Loucy (cell line): Measurements from ENCODE around the gene CST9.

Experiments used
- H2AFZ ChIP-seq: fragments of 200-600 bp; sonication (generic); 2 replicates; pipeline ENCODE4 v1.6.0; 2016; ENCODE audit warnings: antibody characterized with exemption, mild to moderate bottlenecking, low read length, moderate library complexity
- H3F3A ChIP-seq: fragments of 200-600 bp; 2 replicates; pipeline ENCODE4 v1.6.0; 2016; ENCODE audit warnings: antibody characterized with exemption, low read depth, mild to moderate bottlenecking
- H3K27me3 ChIP-seq: fragments of 200-600 bp; sonication (generic); 2 replicates; pipeline ENCODE4 v1.6.1; 2014; ENCODE audit warnings: low read length, mild to moderate bottlenecking; ENCODE audit not compliant: insufficient read depth, poor library complexity, severe bottlenecking
- H3K36me3 ChIP-seq: fragments of 200-600 bp; sonication (generic); 2 replicates; pipeline ENCODE4 v1.6.1; 2016; ENCODE audit warnings: low read length; ENCODE audit not compliant: insufficient read depth
- H3K4me1 ChIP-seq: fragments of 200-600 bp; sonication (generic); 2 replicates; pipeline ENCODE4 v1.5.1; 2014; ENCODE audit warnings: low read length, mild to moderate bottlenecking; ENCODE audit not compliant: insufficient read depth, poor library complexity, severe bottlenecking
- H3K4me2 ChIP-seq: fragments of 200-600 bp; sonication (generic); 2 replicates; pipeline ENCODE4 v1.6.0; 2014; ENCODE audit warnings: antibody characterized with exemption, low read length, low read depth, mild to moderate bottlenecking; ENCODE audit not compliant: poor library complexity, severe bottlenecking
- H3K4me3 ChIP-seq: fragments of 200-600 bp; sonication (generic); 2 replicates; pipeline ENCODE4 v1.5.1; 2014; ENCODE audit warnings: low read length, mild to moderate bottlenecking, mixed read lengths; ENCODE audit not compliant: poor library complexity, severe bottlenecking
- H3K79me2 ChIP-seq: fragments of 200-600 bp; sonication (generic); 2 replicates; pipeline ENCODE4 v1.6.1; 2014; ENCODE audit warnings: low read length; ENCODE audit not compliant: insufficient read depth
- H3K9ac ChIP-seq: fragments of 200-600 bp; sonication (generic); 2 replicates; pipeline ENCODE4 v1.6.0; 2014; ENCODE audit warnings: mild to moderate bottlenecking, low read depth, low read length, moderate library complexity; ENCODE audit not compliant: poor library complexity, severe bottlenecking
- H3K9me2 ChIP-seq: fragments of 200-600 bp; sonication (generic); replicated peaks from 2 replicates; pipeline ENCODE4 v1.6.1; 2016; ENCODE audit warnings: low read depth, low read length, mixed read lengths
- H3K9me3 ChIP-seq: fragments of 200-600 bp; sonication (generic); 2 replicates; pipeline ENCODE4 v1.6.1; 2014; ENCODE audit warnings: mild to moderate bottlenecking, antibody characterized with exemption, low read length, low read depth; ENCODE audit not compliant: insufficient read depth
- H4K20me1 ChIP-seq: fragments of 200-600 bp; sonication (generic); 2 replicates; pipeline ENCODE4 v1.6.0; 2014; ENCODE audit warnings: antibody characterized with exemption, low read length, mild to moderate bottlenecking; ENCODE audit not compliant: insufficient read depth, poor library complexity, severe bottlenecking
- EZH2phosphoT487 ChIP-seq: fragments of 200-600 bp; IDR thresholded peaks from 2 replicates; pipeline ENCODE4 v1.6.1; 2018; ENCODE audit warnings: antibody characterized with exemption, mild to moderate bottlenecking, moderate library complexity, borderline replicate concordance
- TF ChIP-seq, protein P1 (sequence below): fragments of 200-600 bp; sonication (generic); conservative IDR thresholded peaks from 2 replicates; pipeline ENCODE4 v1.5.1; 2014; ENCODE audit warnings: mild to moderate bottlenecking, antibody characterized with exemption, low read length

Gene CST9

DNA sequence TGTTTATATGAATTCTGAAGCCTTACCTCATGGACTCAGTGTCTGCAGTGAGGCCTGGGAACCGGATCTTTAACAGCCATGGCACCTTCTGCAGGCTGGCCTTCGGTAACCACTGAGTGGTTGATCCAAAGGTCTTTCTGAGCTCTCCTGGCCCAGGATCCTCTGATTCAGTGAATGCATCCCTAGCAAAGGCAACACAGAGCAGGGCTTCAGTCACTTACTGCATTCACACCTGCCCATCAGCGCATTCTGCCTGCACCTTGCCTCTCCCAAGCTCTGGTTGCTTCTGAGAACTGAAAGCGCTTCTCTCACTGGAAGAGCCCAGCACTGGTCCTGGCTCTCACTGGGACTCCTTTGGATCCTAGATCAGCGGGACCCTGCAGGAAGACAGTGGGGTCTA is 8.4 kb upstream of the CST9 start:
- Histone ChIP-seq H3K79me2 (no peaks in the 10 kb centered on the region), H3K36me3 (no peaks in the 10 kb centered on the region), H3K9me3 (no peaks in the 10 kb centered on the region), H3F3A (no peaks in the 10 kb centered on the region), H3K27me3 (no peaks in the 10 kb centered on the region), H3K9me2 (no peaks in the 10 kb centered on the region), H3K4me2 (no peak overlapping the region), H3K4me1 (no peaks in the 10 kb centered on the region), H3K4me3 (no peak overlapping the region), H2AFZ (no peak overlapping the region), H4K20me1 (no peaks in the 10 kb centered on the region), H3K9ac (no peak overlapping the region)
- TF ChIP-seq EZH2phosphoT487 = no peak
- TF ChIP-seq, protein P1, sequence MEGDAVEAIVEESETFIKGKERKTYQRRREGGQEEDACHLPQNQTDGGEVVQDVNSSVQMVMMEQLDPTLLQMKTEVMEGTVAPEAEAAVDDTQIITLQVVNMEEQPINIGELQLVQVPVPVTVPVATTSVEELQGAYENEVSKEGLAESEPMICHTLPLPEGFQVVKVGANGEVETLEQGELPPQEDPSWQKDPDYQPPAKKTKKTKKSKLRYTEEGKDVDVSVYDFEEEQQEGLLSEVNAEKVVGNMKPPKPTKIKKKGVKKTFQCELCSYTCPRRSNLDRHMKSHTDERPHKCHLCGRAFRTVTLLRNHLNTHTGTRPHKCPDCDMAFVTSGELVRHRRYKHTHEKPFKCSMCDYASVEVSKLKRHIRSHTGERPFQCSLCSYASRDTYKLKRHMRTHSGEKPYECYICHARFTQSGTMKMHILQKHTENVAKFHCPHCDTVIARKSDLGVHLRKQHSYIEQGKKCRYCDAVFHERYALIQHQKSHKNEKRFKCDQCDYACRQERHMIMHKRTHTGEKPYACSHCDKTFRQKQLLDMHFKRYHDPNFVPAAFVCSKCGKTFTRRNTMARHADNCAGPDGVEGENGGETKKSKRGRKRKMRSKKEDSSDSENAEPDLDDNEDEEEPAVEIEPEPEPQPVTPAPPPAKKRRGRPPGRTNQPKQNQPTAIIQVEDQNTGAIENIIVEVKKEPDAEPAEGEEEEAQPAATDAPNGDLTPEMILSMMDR = no peak

DNA sequence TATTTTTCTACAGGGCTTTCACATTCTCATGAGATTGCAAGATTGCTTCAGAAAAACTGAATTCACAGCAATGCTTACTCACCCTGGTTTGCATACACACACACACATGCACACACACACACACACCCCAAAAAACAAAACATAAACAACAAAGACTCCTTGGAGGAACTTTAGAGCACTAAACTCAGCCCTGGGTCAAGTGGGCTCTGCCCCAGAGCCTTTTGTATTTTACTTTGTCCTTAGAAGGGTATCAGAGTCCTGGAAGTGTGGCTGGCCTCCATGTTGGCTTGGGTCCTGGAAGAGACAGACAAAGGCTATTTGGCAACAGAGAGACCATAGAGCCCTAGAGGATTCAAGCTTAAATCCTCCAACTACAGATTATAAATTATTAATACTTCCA is 8.0 kb upstream of the CST9 start:
- Histone ChIP-seq H3K9ac (no peak overlapping the region), H3K9me2 (no peaks in the 10 kb centered on the region), H3K36me3 (no peaks in the 10 kb centered on the region), H3F3A (no peaks in the 10 kb centered on the region), H3K4me2 (no peak overlapping the region), H3K79me2 (no peaks in the 10 kb centered on the region), H3K4me3 (no peak overlapping the region), H3K27me3 (no peaks in the 10 kb centered on the region), H3K4me1 (no peaks in the 10 kb centered on the region), H2AFZ (no peak overlapping the region), H3K9me3 (no peaks in the 10 kb centered on the region), H4K20me1 (no peaks in the 10 kb centered on the region)
- no peak for TF ChIP-seq EZH2phosphoT487
- TF ChIP-seq, protein P1 = no peak

DNA sequence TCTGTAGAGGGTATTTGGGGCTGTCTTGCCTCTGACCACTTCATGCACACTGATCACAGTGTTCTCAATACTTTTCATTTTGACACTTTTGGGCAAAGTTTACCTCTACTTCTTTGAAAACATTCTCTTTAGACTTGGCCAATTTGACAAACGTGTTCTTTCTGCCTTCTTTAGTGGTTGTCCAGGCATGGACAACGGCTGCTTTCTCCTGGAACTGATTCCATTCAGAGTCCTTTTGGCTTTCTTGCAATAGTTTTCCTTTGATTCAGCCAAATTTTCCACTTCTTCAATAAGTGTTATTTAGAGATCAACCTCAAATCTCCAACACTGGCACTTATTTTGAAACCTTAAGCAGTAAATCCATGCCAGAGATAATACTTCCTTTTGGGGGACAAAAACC is 6.7 kb upstream of the CST9 start:
- Histone ChIP-seq H4K20me1 (no peaks in the 10 kb centered on the region), H3F3A (no peaks in the 10 kb centered on the region), H3K36me3 (no peaks in the 10 kb centered on the region), H3K4me2 (no peak overlapping the region), H3K9ac (no peak overlapping the region), H3K9me2 (no peaks in the 10 kb centered on the region), H2AFZ (no peak overlapping the region), H3K79me2 (no peaks in the 10 kb centered on the region), H3K9me3 (no peaks in the 10 kb centered on the region), H3K4me1 (no peaks in the 10 kb centered on the region), H3K27me3 (no peaks in the 10 kb centered on the region), H3K4me3 (no peak overlapping the region)
- TF ChIP-seq, protein P1 = no peak
- TF ChIP-seq EZH2phosphoT487 = no peak
